Mucosa of descending colon (tissue), 3 donors: ENCODE data around the gene SMIM36. TPM values are rescaled to one million over a fixed set of nuclear protein-coding genes. Genes with fewer than 3 reads are reported as not detected.

ENCODE experiments used
- ATAC-seq: fragments of 200-7000 bp; cut with Tn5 transposase; one replicate; pipeline ENCODE4 v1.9.1; 2020; ENCODE audit warnings: mild to moderate bottlenecking, moderate library complexity
- DNase-seq, 3 donors: peaks; one replicate each; pipeline ENCODE4 v3.0.0-alpha.2; 2020
- H3K36me3 ChIP-seq: fragments of 200-600 bp; one replicate; pipeline ENCODE4 v1.8.0; 2021; ENCODE audit warnings: low read depth, mild to moderate bottlenecking
- H3K4me1 ChIP-seq: fragments of 200-600 bp; one replicate; pipeline ENCODE4 v1.8.0; 2021; ENCODE audit warnings: low read depth, mild to moderate bottlenecking
- H3K4me3 ChIP-seq: fragments of 200-600 bp; one replicate; pipeline ENCODE4 v1.8.0; 2021; ENCODE audit warnings: mild to moderate bottlenecking
- H3K9me3 ChIP-seq: fragments of 200-600 bp; one replicate; pipeline ENCODE4 v1.8.0; 2021; ENCODE audit warnings: mild to moderate bottlenecking
- intact Hi-C, 2 donors: fragments of 100-400 bp; cut with DNase I in 1 of 2; cut with micrococcal nuclease in 1 of 2; formaldehyde crosslinking; loops; one replicate each; pipeline versions ENCODE4 v1.11.0 to v1.11.1; 2022; cut with DNase I, micrococcal nuclease
- total RNA-seq, 3 donors: library from RNA; stranded (reverse); fragmentation: NEBNext Ultra II Directional in 2 of 3; extraction: Animal tissue kit (Norgen Biotek cat#: 25700) in 2 of 3; gene quantifications; one replicate each; pipeline versions ENCODE4 v1.2.1 to v1.2.4, GENCODE V29; 2021 to 2023
- TF ChIP-seq, protein P1 (sequence below): fragments of 200-600 bp; IDR thresholded peaks from one replicate; pipeline ENCODE4 v1.8.0; 2022; ENCODE audit warnings: antibody characterized with exemption, mild to moderate bottlenecking
- donor health status: DM: no; HTN: no; CAD: no; lungs with moderate emphysema.
- donor health status: DM: no; HTN: no; CAD: no.
- donor health status: DM: no; HTN: yes; CAD: no.

The SMIM36 gene
- total RNA-seq, 3 donors from 2014 or later: not detected

DNA sequence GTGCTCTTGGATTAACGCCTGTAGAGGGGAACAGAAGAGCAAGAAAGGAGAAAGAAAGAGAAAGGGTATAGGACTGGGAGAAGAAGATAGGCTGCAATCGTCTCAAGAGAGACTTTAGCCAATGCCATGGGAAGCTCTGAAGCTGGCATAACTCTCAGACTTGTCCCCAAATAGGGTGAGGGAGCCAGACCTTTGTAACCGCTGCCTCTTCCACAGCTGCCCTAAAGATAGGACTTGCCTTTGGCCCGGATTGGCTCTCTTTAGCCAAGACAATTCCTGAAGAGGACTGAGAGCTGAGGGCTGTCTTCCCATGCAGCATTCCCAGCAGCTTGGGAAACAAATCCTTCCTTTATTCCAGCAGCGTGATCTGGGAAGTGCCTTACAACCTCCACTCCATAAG lies 68.8 kb downstream of the SMIM36 start:
- H3K9me3 ChIP-seq: no peaks in the 10 kb centered on the region
- H3K36me3 ChIP-seq: no peaks in the 10 kb centered on the region
- H3K4me3 ChIP-seq: no peak overlapping the region
- ATAC-seq (no peak), DNase-seq (no peak)
- intact Hi-C loops: no loop called here
- H3K4me1 ChIP-seq: peaks cover 8% of the 10 kb centered on the region
- TF ChIP-seq, protein P1, sequence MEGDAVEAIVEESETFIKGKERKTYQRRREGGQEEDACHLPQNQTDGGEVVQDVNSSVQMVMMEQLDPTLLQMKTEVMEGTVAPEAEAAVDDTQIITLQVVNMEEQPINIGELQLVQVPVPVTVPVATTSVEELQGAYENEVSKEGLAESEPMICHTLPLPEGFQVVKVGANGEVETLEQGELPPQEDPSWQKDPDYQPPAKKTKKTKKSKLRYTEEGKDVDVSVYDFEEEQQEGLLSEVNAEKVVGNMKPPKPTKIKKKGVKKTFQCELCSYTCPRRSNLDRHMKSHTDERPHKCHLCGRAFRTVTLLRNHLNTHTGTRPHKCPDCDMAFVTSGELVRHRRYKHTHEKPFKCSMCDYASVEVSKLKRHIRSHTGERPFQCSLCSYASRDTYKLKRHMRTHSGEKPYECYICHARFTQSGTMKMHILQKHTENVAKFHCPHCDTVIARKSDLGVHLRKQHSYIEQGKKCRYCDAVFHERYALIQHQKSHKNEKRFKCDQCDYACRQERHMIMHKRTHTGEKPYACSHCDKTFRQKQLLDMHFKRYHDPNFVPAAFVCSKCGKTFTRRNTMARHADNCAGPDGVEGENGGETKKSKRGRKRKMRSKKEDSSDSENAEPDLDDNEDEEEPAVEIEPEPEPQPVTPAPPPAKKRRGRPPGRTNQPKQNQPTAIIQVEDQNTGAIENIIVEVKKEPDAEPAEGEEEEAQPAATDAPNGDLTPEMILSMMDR: no peak

DNA sequence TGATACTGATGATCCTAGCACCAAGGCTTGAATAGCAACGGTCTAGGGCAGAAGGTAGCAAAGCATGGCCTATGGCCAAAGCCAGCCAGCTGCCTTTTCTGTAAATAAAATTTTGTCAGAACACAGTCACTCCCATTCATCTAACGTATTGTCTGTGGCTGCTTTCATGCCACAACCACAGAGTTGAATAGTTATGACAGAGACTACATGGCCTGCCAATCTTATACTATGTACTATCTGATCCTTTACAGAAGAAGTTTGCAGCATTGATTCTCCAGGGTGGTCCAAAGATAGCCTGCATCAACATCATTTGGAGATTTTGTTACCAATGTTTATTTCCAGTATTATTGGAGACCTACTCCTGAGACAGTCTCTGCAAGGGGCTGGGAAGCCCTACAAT lies 69.7 kb downstream of the SMIM36 start:
- H3K4me1 ChIP-seq: peaks cover 8% of the 10 kb centered on the region
- H3K36me3 ChIP-seq: no peaks in the 10 kb centered on the region
- no peaks in the 10 kb centered on the region for H3K9me3 ChIP-seq
- intact Hi-C loops: no loop called here
- no peak overlapping the region for H3K4me3 ChIP-seq
- peak; percentile 13 for ATAC-seq
- TF ChIP-seq, protein P1: no peak
- DNase-seq: no peak

DNA sequence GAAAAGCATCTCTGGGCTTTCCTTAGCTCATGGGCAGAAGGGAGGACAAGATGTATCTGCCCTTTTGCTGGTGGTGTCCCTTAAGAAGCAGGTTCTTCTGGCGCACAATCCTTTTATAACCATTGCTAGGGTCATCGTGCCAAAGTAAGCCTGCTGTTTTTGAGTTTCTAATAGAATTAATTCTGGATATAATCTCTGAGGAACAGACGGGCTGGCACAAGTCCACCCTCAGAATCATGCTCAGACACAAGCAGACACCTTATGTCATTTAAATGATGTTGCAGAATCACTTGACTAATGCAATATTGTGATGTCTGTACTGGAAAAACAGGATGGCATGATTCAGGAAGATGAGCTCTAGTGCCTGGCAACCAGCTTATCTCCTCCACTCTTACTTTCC lies 70.9 kb downstream of the SMIM36 start:
- TF ChIP-seq, protein P1: no peak
- H3K36me3 ChIP-seq: no peaks in the 10 kb centered on the region
- H3K4me3 ChIP-seq: no peak overlapping the region
- H3K4me1 ChIP-seq: peaks cover 8% of the 10 kb centered on the region
- no peak for DNase-seq
- H3K9me3 ChIP-seq: no peaks in the 10 kb centered on the region
- intact Hi-C loops: no loop called here
- no peak for ATAC-seq

DNA sequence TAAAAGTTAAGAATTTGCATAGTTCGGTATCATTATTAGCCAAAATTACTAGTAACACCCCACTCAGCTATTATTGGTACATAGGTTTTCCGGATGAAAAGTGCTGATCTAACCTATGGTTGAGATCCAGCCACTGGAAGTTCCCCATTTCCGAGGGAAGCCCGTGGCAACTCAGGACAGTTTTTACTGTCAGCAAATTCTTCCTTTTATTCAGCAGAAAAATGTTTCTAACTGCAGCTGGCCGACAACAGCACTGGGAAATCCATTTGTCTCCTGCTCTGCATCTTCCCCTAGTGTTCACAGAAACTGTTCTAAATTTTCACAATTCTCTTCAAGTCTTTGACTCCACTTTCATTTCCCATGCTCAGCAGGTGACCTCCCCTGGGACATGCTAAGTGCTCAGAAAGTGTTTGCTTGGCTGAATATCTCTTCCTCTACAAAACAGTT lies 74.1 kb downstream of the SMIM36 start:
- no peaks in the 10 kb centered on the region for H3K9me3 ChIP-seq
- TF ChIP-seq, protein P1: no peak
- H3K4me3 ChIP-seq: no peak overlapping the region
- DNase-seq: no peak
- intact Hi-C loops: no loop called here
- no peaks in the 10 kb centered on the region for H3K36me3 ChIP-seq
- peaks cover 17% of the 10 kb centered on the region for H3K4me1 ChIP-seq
- no peak for ATAC-seq

DNA sequence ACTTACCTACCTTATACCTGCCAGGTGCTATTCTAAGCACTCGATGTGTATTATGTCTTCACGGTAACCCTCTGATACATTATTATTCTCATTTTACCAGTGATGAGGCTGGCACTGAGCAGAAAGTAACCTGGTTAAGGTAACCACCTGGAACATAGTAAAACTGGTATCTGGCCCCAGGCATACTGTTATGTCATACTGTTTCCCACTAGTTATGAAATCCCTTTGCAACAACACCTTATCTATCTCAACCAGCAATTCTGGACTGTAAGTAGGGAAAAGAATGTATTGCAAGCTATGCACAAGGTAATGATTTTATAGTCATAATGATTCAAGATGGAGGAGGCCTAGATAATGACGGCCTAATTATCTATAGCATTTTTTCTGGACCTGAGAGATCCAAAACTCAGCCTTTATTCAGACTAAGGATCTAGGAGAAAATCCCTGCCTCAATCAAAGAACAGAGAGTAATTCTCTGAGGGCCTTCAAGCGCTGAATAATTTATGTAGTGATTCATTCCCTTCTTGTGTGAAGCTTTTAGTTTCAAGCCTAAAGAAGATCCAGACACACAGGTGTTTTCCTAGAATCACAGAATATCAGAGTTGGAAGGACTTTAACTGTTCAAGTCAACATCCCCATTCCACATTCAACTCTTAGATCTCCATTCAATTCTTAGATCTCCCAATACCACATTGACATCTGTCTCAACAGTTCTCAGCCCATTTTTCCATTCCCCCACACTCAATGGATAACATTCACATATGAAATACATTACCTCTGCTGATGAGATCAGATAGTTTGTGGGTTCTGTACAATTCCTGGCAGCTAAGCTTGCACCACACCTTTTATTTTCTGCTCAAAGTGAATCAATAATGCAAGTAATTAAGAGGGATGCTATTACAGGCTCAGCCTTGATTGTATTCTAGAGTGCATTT lies 74.8 kb downstream of the SMIM36 start:
- DNase-seq (no peak), ATAC-seq (no peak)
- no peaks in the 10 kb centered on the region for H3K36me3 ChIP-seq
- H3K4me3 ChIP-seq: no peak overlapping the region
- intact Hi-C loops: no loop called here
- peaks cover 17% of the 10 kb centered on the region for H3K4me1 ChIP-seq
- H3K9me3 ChIP-seq: no peaks in the 10 kb centered on the region
- TF ChIP-seq, protein P1: no peak
